ENCODE data around the gene ANKMY1. TPM values are rescaled to one million over a fixed set of nuclear protein-coding genes. Genes with fewer than 3 reads are reported as not detected.
A peak's percentile ranks its signal among the peaks of the same experiment; 100 is the strongest.
"Not testable (repeated sequence)": the region's sequence is repeated elsewhere in the genome, so short reads cannot be mapped to it uniquely, and the experiment has no call there.

Gene ANKMY1
- total RNA-seq, 2 donors from 2014 or later = 15.4 to 22.1 TPM

DNA sequence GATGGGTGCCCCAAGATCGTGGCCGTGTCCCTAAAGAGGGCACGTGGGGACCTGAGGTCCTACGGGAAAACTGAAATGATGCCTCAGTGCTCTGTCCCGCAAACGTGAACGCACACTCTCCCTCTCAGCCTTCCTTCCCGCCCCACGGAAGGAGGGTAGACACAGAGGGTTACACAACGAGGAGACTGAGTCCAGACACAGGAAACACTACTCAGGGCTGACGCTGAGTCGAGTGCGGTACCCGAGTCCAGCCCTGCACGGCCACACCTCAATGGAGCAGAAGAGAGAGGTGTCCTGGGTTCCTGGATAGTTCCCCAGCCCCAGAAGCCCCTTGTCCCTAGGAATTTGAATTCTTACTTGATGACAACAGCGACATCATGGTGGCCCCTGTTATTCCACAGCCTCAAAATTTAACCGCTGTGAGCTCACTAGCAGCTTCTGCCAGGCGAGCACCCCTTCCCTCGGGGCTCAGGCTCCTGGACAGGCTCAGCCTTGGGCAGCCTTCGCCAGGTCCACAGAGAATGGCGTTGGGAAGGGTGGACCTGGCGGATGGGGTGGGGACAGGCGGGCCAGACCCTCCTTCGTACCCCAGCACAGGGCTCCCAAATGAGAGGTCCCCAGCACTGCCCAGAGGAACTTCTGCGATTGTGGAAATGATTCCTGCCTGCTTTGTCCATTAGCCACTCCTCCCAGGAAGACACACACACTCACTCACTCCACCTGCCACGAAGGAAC lies 9.5 kb upstream of the ANKMY1 start:
- peak overlapping the region; percentile 96 to 99 for H3K27ac Mint-ChIP-seq
- H3K36me3 Mint-ChIP-seq = peaks cover 32 to 33% of the 10 kb centered on the region in 2 donors
- ATAC-seq (peak in 1 of 2 donors; percentile 15), DNase-seq (ENCODE audit: low spot score in 2 of 2) (peak in 1 of 2 donors; percentile 35)
- no peaks in the 10 kb centered on the region for H3K9me3 Mint-ChIP-seq

DNA sequence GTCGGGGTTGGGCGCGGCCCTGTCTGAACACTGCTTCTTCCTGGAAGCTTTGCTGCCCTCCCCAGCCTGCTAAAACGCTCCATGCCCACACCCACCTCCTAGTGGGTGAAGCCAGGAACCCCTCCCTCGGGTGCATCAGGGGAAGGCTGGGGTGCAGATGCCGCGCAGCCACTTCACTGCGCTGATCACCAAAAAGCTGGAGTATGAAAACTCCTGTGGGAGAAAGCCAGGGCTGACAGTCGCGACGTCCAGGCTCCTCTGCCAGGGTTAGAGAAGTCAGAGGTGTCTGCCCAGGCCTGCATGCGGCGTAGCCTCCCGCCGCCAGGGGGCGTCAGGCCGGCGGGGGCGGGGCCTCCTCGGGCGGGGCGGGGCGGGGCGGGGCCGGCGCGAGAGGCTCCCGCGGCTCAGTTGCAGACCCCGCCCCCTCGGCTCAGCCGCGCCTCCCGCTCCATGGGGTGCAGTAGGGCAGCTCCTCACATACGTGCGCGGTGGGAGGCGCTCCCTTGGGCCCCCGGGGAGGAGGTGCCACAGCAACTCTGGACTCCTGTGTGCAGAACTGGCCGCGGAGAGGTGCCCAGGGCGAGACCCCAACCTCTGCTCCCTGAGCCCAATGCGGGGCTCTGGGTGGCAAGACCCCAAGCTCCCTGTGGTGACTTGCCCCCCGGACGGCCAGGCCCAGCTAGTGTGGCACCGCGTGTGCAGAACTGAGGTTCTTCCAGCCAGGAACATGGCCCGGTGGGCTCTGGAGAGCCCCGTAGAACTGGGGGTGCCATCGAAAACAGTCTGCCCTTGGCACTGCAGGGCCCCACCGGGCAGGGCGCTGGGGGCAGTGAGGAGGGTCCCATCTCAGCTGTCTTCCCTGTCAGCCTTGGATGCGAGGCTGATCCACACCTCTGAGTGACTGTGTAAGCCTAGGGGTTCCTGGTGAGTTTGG lies 8.7 kb upstream of the ANKMY1 start:
- Mint-ChIP-seq H3K9me3 (no peaks in the 10 kb centered on the region), H3K36me3 (peaks cover 35 to 40% of the 10 kb centered on the region in 2 donors), H3K27ac (peak overlapping the region; percentile 92 to 99)
- ATAC-seq (peak; percentile 62 to 79), DNase-seq (ENCODE audit: low spot score in 2 of 2) (peak; percentile 92 to 96)

GRCh38 chr2:240565333-240566202 lies 7.8 kb upstream of the ANKMY1 start:
- peak overlapping the region; percentile 97 to 99 for H3K27ac Mint-ChIP-seq
- ATAC-seq = peak; percentile 57 to 63
- peak; percentile 77 to 96 for DNase-seq (ENCODE audit: low spot score in 2 of 2)

DNA sequence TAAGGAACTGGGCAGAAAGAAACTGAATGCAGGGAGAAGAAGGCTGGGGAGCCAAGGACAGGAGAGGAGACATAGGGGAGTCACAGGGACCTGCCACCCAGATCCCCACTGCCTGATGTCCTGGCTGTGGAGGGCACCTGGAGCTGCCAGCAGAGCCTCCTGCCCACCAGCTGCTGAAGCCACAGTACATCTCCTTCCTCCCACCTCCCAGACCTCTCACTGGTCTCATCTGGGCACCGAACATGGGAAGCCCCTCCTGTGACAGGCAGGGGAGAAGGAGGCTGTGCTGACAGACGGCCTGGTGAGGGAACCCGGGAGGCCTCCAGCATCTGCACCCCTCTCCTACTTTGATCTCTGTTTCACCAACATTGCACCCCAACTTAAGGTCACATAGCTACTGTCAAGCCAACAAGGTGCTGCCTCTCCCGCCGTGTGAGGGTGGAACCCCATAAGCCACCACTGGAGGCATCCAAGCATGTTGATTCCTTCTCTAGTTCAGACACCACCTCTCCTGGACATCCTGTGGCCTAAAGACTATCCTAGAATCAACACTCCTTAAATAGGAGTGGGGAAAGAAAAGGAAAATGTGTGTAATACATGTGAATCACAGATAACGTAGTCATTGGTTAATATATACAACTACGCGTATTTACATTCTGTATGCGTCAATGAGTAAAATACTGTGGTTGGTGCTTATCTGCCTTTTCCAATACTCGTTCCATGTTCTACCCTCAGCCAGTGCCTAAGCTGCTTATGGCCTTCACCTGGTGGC lies 7.0 kb upstream of the ANKMY1 start:
- H3K36me3 Mint-ChIP-seq = peaks cover 39 to 46% of the 10 kb centered on the region in 2 donors
- H3K27ac Mint-ChIP-seq = peak overlapping the region; percentile 97 to 99
- DNase-seq (ENCODE audit: low spot score in 2 of 2) (peak; percentile 42 to 67), ATAC-seq (peak in 1 of 2 donors; percentile 2)
- no peaks in the 10 kb centered on the region for H3K9me3 Mint-ChIP-seq

More at GRCh38 chr2:240565333-240566202, 7.8 kb upstream of the ANKMY1 start:
- H3K36me3 Mint-ChIP-seq = peaks cover 39 to 44% of the 10 kb centered on the region in 2 donors
- H3K9me3 Mint-ChIP-seq = no peaks in the 10 kb centered on the region

GRCh38 chr2:240563951-240564560 lies 6.3 kb upstream of the ANKMY1 start:
- Mint-ChIP-seq H3K9me3 (no peaks in the 10 kb centered on the region), H3K27ac (peak overlapping the region in 1 of 2 donors; percentile 99), H3K36me3 (peaks cover 45 to 53% of the 10 kb centered on the region in 2 donors)
- ATAC-seq (no peak), DNase-seq (ENCODE audit: low spot score in 2 of 2) (peak in 1 of 2 donors; percentile 2)

GRCh38 chr2:240563231-240563630 lies 5.4 kb upstream of the ANKMY1 start:
- Mint-ChIP-seq H3K36me3 (peaks cover 45 to 53% of the 10 kb centered on the region in 2 donors), H3K27ac (peak overlapping the region; percentile 29 to 99)
- not testable (repeated sequence) for H3K9me3 Mint-ChIP-seq; ATAC-seq; DNase-seq (ENCODE audit: low spot score in 2 of 2)

GRCh38 chr2:240561325-240561971 lies 3.7 kb upstream of the ANKMY1 start:
- peak in 1 of 2 donors; percentile 13 for DNase-seq (ENCODE audit: low spot score in 2 of 2)
- Mint-ChIP-seq H3K27ac (peak overlapping the region; percentile 96 to 99), H3K9me3 (no peaks in the 10 kb centered on the region), H3K36me3 (peaks cover 39 to 42% of the 10 kb centered on the region in 2 donors)
- ATAC-seq = peak in 1 of 2 donors; percentile 9

- ATAC-seq (peak; percentile 59 to 73), DNase-seq (ENCODE audit: low spot score in 2 of 2) (peak; percentile 99 to 100)
- H3K27ac Mint-ChIP-seq = peak overlapping the region; percentile 96 to 99
- H3K9me3 Mint-ChIP-seq = no peaks in the 10 kb centered on the region
- peaks cover 39 to 42% of the 10 kb centered on the region in 2 donors for H3K36me3 Mint-ChIP-seq
Measured at GRCh38 chr2:240560480-240561324, 2.9 kb upstream of the ANKMY1 start.

- ATAC-seq (peak; percentile 68 to 70), DNase-seq (ENCODE audit: low spot score in 2 of 2) (peak; percentile 93)
- peaks cover 33 to 36% of the 10 kb centered on the region in 2 donors for H3K36me3 Mint-ChIP-seq
- H3K27ac Mint-ChIP-seq = peak within 1 kb of the TSS; percentile 96 to 99
- H3K9me3 Mint-ChIP-seq = no peaks in the 10 kb centered on the region
Measured at GRCh38 chr2:240560084-240560479, 2.3 kb upstream of the ANKMY1 start, which contains the start of gene DUSP28. TSS of gene DUSP28 (plus strand) at chr2:240560357. CDS start at chr2:240560685, 328 bp downstream.

DNA sequence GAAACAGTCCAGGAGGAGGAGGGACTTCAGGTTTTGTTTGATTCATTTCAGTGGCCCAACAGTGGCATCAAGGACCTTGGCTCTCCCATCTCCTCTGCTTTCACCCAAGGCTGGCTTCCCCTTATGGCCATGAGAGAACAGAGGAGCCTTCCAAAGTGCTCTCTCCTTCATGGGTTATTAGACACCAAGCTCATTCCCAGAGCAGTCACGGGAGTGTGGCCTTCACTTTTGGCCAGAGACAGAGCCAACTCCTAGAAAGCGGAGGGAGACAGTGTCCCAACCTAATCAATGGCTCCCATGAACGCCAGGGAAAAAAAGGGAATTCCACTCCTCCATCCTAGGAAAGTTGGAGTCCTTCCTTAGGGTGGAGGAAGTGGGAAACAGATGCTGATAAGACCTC lies 1.5 kb upstream of the ANKMY1 start:
- DNase-seq (ENCODE audit: low spot score in 2 of 2) (no peak), ATAC-seq (no peak)
- peaks cover 27 to 34% of the 10 kb centered on the region in 2 donors for H3K36me3 Mint-ChIP-seq
- H3K27ac Mint-ChIP-seq = peak overlapping the region; percentile 25 to 99
- H3K9me3 Mint-ChIP-seq = no peaks in the 10 kb centered on the region

DNA sequence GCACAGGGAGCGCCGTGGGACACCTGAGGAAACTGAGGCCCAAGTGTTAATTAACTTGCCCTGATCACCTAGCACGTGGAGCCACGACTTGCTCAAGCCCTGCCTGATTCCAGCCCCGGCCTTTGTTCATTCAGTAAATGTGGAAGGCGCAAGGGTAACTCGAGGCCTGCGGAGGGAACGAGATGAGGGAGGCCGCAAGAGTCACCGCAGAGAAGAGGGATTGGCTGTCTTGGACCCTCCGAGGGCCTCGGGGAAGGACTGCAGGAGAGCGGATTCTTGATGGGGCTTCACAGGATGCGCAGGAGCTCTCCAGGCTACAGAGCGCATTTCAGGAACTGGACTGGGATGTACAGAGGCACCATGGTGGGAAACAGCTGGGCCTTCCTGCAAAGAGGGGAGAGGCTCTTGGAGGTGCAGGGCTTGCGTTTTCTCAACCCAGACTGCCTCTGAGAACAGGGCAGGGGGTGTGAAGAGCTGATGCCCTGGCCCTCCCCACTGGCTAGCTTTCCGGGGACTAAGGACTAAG lies 511 bp upstream of the ANKMY1 start:
- peak overlapping the region; percentile 27 to 36 for H3K27ac Mint-ChIP-seq
- H3K36me3 Mint-ChIP-seq = peaks cover 17 to 28% of the 10 kb centered on the region in 2 donors
- ATAC-seq (no peak), DNase-seq (ENCODE audit: low spot score in 2 of 2) (no peak)
- H3K9me3 Mint-ChIP-seq = no peaks in the 10 kb centered on the region

GRCh38 chr2:240557101-240557751 lies 562 bp downstream of the ANKMY1 start:
- no peaks in the 10 kb centered on the region for H3K9me3 Mint-ChIP-seq
- H3K27ac Mint-ChIP-seq = no peak overlapping the region
- no peak for ATAC-seq

DNA sequence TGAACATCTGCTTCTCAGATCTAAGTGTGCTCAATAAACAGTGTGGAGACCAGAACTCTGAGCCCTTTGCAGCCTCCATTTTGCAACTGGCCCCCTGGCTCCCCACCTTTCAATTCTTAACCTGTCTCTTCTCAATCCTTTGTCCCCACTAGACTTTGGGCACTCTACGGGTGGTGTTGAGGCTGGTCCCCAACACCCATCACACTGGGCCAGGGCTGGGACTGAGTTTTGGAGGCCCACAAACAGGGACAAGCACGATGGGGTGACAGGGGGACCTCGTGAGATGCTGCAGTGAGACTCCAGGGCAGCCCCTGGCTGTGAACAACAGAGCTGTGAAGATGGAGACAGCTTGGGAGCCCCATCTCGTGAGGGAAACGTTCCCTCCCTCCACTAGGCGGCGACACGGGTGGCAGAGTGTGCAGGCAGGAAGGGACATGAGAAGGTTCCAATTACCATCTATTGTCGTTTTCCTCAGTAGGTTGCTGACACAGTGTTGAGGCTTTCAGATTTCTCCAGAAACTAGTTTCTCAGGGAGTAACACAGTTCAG lies 1.2 kb downstream of the ANKMY1 start:
- DNase-seq (ENCODE audit: low spot score in 2 of 2) = peak in 1 of 2 donors; percentile 78
- H3K9me3 Mint-ChIP-seq = peaks cover 3 to 5% of the 10 kb centered on the region in 2 donors
- ATAC-seq = no peak
- peaks cover 18 to 20% of the 10 kb centered on the region in 2 donors for H3K36me3 Mint-ChIP-seq
- peak overlapping the region in 1 of 2 donors; percentile 65 for H3K27ac Mint-ChIP-seq

More at GRCh38 chr2:240557101-240557751, 562 bp downstream of the ANKMY1 start:
- no peak for DNase-seq (ENCODE audit: low spot score in 2 of 2)
- peaks cover 13 to 20% of the 10 kb centered on the region in 2 donors for H3K36me3 Mint-ChIP-seq
